KMS-11 (cell line): ENCODE data around the gene XRRA1.

Experiments
- H2AFZ ChIP-seq: fragments of 200-600 bp; sonication (generic); 2 replicates; pipeline ENCODE4 v1.6.1; 2016; ENCODE audit warnings: antibody characterized with exemption, mixed run types, low read depth
- H3K27ac ChIP-seq: fragments of 200-600 bp; sonication (generic); 2 replicates; pipeline ENCODE4 v1.6.1; 2016; ENCODE audit warnings: mild to moderate bottlenecking, mixed run types
- H3K27me3 ChIP-seq: fragments of 200-600 bp; sonication (generic); 2 replicates; pipeline ENCODE4 v1.6.1; 2017; ENCODE audit warnings: mild to moderate bottlenecking, low read depth, mixed run types, moderate library complexity; ENCODE audit not compliant: insufficient read depth
- H3K36me3 ChIP-seq: fragments of 200-600 bp; sonication (generic); 2 replicates; pipeline ENCODE4 v1.6.1; 2017; ENCODE audit warnings: mild to moderate bottlenecking, mixed run types; ENCODE audit not compliant: insufficient read depth
- H3K4me1 ChIP-seq: fragments of 200-600 bp; sonication (generic); 2 replicates; pipeline ENCODE4 v1.6.1; 2016; ENCODE audit warnings: mild to moderate bottlenecking, low read depth, mixed run types; ENCODE audit not compliant: poor library complexity, severe bottlenecking
- H3K4me2 ChIP-seq: fragments of 200-600 bp; sonication (generic); 2 replicates; pipeline ENCODE4 v1.7.0; 2016; ENCODE audit warnings: mild to moderate bottlenecking, mixed run types
- H3K4me3 ChIP-seq: fragments of 200-600 bp; sonication (generic); IDR thresholded peaks from 2 replicates; pipeline ENCODE4 v1.6.1; 2017; ENCODE audit warnings: low read depth, low read length, mixed read lengths; ENCODE audit not compliant: insufficient read depth
- H3K79me2 ChIP-seq: fragments of 200-600 bp; sonication (generic); 2 replicates; pipeline ENCODE4 v1.6.1; 2016; ENCODE audit warnings: low read depth, mixed run types; ENCODE audit not compliant: insufficient read depth
- H3K9ac ChIP-seq: fragments of 200-600 bp; sonication (generic); 2 replicates; pipeline ENCODE4 v1.6.1; 2016; ENCODE audit warnings: mild to moderate bottlenecking, mixed run types
- H4K20me1 ChIP-seq: fragments of 200-600 bp; sonication (generic); 2 replicates; pipeline ENCODE4 v1.6.1; 2016; ENCODE audit warnings: mild to moderate bottlenecking, mixed run types; ENCODE audit not compliant: insufficient read depth
- CTCF ChIP-seq: fragments of 200-600 bp; sonication (generic); conservative IDR thresholded peaks from 2 replicates; pipeline ENCODE4 v1.6.1; 2017; ENCODE audit warnings: low read depth, mild to moderate bottlenecking, antibody characterized with exemption, low read length, moderate library complexity, mixed read lengths

The XRRA1 gene

GRCh38 chr11:74936087-74936486 is 12.8 kb downstream of the XRRA1 start:
- no peaks in the 10 kb centered on the region for H3K27me3 ChIP-seq
- H3K27ac ChIP-seq = no peak overlapping the region
- no peaks in the 10 kb centered on the region for H4K20me1 ChIP-seq
- no peak overlapping the region for H3K4me3 ChIP-seq
- H3K79me2 ChIP-seq = no peaks in the 10 kb centered on the region
- H3K36me3 ChIP-seq = no peaks in the 10 kb centered on the region
- H3K9ac ChIP-seq = no peak overlapping the region
- peaks cover 6% of the 10 kb centered on the region for H3K4me1 ChIP-seq
- H2AFZ ChIP-seq = no peak overlapping the region
- TF ChIP-seq CTCF = no peak
- no peak overlapping the region for H3K4me2 ChIP-seq

- no peak overlapping the region for H3K9ac ChIP-seq
- no peak overlapping the region for H2AFZ ChIP-seq
- no peak overlapping the region for H3K4me2 ChIP-seq
- no peak overlapping the region for H3K27ac ChIP-seq
- H3K79me2 ChIP-seq = no peaks in the 10 kb centered on the region
- H3K4me3 ChIP-seq = no peak overlapping the region
- no peaks in the 10 kb centered on the region for H3K27me3 ChIP-seq
- H3K36me3 ChIP-seq = no peaks in the 10 kb centered on the region
- H4K20me1 ChIP-seq = no peaks in the 10 kb centered on the region
- no peak for TF ChIP-seq CTCF
- H3K4me1 ChIP-seq = peaks cover 6% of the 10 kb centered on the region
Measured at GRCh38 chr11:74935285-74935684, 13.6 kb downstream of the XRRA1 start.

- Histone ChIP-seq H4K20me1 (no peaks in the 10 kb centered on the region), H2AFZ (no peak overlapping the region), H3K27me3 (no peaks in the 10 kb centered on the region), H3K36me3 (no peaks in the 10 kb centered on the region), H3K4me1 (peaks cover 6% of the 10 kb centered on the region), H3K79me2 (no peaks in the 10 kb centered on the region), H3K27ac (no peak overlapping the region), H3K9ac (no peak overlapping the region), H3K4me3 (no peak overlapping the region), H3K4me2 (no peak overlapping the region)
- TF ChIP-seq CTCF = no peak
Measured at GRCh38 chr11:74933765-74934164, 15.1 kb downstream of the XRRA1 start.

- H3K79me2 ChIP-seq = no peaks in the 10 kb centered on the region
- no peak for TF ChIP-seq CTCF
- H3K4me3 ChIP-seq = no peak overlapping the region
- H3K27me3 ChIP-seq = no peaks in the 10 kb centered on the region
- H3K36me3 ChIP-seq = no peaks in the 10 kb centered on the region
- no peak overlapping the region for H3K27ac ChIP-seq
- no peak overlapping the region for H3K9ac ChIP-seq
- no peaks in the 10 kb centered on the region for H4K20me1 ChIP-seq
- peaks cover 6% of the 10 kb centered on the region for H3K4me1 ChIP-seq
- H2AFZ ChIP-seq = no peak overlapping the region
- no peak overlapping the region for H3K4me2 ChIP-seq
Measured at GRCh38 chr11:74932797-74933196, 16.1 kb downstream of the XRRA1 start.

- no peak for TF ChIP-seq CTCF
- Histone ChIP-seq H3K4me2 (no peak overlapping the region), H2AFZ (no peak overlapping the region), H3K27ac (no peak overlapping the region), H3K4me3 (no peak overlapping the region), H3K27me3 (no peaks in the 10 kb centered on the region), H3K79me2 (no peaks in the 10 kb centered on the region), H4K20me1 (no peaks in the 10 kb centered on the region), H3K36me3 (no peaks in the 10 kb centered on the region), H3K4me1 (peaks cover 6% of the 10 kb centered on the region), H3K9ac (no peak overlapping the region)
Measured at GRCh38 chr11:74932169-74932568, 16.7 kb downstream of the XRRA1 start.
